Measurements from ENCODE around the gene NEURL1.

Gene NEURL1

DNA sequence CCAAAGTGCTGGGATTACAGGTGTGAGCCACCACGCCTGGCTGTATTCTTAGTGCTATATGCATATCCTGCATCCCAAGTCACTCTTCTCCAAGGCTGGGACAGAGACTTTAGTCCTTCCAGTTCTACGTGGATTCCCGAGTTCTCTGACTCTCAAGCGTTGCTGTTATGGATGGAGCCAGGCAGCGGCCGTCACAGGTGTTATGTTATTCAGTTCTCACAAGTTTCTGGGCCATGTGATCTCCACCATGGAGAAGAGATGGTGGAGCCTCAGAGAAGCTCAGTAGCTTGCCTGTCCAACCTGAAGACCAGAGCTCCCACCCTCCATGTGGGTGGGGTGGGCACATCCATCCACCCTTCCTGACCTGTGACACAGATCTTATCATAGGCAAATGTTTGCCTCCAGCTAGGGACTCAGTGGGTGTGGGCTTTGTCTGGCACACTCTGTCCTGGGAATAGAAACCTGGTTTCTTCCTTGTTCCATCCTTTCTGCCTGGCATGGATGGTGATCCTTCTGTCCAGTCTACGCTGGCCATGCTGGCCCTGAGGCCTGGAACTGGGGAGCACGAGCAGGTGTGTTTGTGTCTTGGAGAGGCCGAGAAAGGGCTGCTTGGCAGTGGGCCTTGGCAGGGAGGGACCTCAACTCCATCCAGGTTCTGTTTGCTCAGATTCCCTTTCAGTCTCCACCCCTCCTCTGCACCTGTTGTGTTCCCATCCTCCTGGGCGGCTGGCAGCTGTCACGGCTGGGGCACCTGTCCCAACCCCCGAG, 55.3 kb downstream of the NEURL1 start:
- DNase-seq = no peak

DNA sequence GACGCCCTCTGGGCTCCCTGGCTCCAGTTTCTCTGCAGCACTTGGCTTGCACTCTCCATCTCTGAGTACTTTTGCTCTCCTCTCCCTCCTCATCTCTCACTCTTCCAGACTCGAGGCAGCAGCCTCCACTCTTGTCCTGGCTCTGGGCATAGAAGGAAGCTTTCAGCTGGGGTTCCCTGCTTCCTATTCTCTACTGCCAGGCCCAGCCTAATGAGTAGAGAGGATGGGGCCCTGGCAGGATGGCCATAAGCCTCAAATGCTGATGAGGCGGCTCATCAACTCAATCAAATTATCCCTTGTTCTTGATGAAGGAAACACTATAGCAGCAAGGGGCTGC, 55.8 kb downstream of the NEURL1 start:
- no peak for DNase-seq

DNA sequence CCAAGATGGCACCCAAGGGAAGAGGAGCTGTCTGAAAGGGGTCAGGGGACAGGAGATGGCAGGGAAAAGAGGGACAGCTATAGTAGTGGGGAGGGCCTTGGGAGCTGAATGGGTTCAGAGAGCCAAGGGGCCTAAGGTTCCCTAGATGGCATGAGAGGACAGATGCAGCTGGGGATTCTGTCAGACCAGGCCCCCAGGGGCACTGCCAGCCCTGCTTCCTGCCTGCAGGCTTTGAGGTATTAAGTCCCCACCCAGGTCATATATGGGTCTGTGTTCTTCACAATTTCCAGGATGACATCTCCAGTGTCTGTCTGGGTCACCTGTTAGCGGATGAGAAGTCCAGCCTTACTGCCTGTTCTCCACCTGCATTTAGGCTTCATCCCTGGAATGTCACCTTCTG, 56.7 kb downstream of the NEURL1 start:
- no peak for DNase-seq

DNA sequence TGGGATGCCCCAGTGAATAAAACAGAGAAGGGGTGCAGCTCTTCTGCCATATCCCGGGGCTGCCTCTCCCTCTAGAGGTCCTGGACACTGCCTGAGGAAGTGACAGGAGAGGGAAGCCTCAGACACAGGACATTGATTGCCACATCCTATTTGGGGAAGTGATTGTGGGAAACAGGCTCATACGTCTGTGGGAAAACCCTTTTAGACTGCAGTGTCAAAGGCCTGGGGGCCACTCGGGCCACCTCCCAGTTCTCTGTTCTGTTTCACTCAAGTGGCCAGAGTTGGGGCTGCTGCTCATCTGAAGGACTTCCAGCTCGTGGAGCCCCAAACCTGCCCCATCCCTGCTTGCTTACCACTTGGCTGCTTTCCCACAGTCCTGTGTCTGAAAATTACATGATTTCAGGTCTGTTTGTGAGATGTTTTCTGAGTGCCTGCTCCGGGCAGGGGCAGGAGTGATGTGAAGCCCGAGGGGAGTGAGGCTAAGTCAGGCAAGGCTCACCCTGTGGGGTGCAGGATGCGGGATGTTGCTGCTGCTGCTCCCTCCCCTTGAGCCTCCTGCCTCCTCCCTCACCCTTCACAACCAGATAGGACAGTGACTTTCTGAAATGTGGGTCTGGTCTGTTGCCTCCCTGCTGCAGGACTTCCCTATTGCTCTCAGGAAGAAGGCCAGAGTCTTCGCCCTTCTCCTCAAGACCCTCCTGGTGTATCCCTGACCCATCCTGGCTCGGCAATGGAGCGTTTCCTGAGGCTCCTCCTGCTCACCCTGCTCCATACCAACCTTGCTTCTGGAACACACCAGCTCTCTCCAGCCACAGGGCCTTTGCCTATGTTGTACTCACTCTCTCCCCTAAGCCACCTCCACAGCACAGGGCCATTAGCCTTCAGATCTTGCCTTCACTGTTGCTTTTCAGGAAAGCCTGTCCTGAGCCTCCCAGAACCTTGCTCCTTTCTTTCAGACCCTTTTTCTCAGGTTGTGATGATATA, 58.4 kb downstream of the NEURL1 start:
- no peak for DNase-seq

DNA sequence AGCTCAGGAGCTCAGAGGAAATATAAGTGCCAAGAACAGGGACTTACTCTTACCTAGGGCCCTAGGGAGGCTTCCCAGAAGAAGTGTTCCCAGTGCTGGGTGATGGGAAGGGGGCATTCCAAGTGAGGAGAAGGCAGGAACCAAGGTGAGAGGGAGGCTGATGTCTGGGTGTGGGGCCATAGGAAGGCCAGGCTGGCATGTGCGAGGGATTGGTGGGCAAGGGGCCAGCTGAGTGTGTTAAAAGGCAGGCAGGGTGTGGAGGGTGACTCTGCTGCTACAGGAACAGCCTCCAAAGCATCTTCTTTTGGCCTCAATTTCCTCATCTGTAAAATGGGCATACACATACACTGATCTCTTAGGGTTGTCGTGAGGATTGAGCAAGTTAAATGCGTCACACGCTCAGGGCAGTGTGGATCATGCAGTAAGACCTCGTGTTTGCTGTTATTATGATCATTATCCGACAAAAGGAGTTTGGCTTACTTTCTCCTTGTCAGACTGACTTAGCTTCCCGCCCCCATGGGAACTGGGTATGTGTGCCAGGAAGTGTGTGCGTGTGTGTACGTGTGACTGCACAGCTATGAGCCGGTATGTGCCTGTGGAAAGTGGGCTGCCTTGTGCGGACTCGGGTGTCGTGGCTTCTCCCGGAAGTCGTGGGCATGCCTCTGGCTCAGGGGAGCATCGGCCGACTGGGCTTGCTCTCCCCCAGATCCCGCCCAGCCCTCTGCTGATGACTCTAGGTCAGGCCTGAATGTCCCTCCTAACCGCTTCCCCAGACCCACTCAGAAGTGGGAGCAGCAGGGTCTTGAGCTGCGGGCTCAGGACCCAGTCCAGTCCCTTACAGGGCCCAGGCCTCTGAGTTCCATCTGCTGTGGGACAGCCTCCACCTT, 59.6 kb downstream of the NEURL1 start:
- DNase-seq = no peak

DNA sequence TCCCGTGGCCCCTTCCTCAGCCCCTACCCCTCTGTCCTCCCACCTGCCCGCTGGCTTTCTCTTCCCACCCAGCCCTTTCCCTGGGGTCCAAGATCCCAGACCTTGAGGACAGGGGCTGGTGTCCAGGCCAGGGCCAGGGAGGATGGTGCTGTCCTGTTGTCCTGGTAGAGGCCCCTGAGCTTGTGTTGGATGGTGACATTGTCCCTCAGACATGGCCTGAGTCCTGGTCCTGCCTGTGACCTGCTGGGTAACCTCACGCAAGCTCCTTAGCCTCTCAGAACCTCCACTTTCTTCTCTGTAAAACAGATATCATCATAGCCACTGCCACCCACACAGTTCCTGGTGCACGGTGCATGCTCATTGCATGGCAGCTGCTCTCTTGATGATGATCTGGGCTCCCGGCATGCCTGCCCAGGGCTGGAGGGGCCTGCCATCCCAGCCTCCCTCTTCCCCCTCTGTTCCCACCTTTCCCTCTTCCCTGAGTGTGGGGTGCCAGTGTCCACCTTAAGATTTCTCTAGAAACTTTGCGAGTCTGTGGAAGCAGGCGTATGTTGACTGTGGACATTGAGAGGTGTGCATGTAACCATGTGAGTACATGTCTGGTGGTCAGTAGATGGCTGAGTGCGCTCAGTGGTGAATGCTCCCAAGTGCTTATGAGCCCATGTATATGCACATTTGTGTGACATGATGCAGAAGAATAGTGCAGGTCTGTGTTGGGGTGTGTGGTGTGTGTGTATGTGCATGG, 60.4 kb downstream of the NEURL1 start:
- peak; percentile 33 to 49 for DNase-seq

DNA sequence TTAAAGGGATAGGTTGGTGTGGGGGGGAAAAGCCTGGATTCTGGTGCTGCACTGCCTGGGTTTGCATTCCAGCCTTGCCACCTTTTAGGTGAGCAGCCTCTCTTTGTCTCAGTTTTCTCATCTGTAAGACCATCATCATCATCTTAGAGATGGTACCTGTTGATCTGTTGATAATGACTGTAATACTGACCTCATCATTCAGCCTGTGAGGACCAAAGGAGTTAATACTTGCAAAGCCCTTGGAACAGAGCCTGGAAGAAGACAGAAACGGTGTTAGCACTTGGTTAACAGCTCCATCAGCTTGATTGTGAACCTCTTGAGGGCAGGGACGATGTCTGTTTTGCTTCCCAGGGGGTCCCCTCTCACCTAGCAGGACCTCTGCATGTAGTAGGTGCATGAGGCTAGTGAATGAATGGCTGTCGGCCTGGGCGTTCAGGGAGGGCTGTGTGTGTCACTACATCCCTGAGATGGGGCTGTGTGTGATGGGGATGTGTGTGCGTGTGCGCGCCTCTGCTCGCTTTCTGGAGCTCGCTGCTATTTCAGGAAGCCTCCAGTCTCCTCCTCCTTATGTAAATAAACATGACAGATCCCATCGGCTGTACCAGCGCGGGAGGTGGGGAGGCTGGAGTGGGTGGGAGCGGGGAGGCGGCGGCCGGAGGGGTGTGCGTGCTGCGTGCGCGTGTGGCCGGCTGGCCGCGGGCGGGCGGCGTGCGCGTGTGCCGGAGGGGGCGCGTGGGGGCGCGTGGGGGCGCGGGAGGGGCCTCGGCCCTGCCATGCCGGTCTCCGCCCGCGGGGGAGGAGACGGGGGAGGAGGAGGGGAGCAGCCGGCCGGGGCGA, 61.2 kb downstream of the NEURL1 start:
- no peak for DNase-seq

DNA sequence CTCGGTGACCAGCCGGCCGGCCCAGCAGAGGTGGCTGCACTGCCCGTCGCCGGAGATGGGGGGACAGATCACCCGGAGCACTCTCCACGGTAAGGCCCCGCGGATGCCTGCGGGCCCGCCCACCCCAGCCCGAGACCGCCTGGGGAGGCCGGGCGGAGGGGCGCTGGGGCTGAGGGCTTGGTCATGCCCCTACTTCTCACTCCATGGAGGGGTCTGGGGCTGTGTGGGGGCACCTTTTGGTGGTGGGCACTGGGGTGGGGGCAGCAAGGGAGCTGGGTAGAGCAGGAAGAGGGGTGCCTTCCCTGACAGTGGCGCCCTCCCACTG, 61.8 kb downstream of the NEURL1 start:
- no peak for DNase-seq

DNA sequence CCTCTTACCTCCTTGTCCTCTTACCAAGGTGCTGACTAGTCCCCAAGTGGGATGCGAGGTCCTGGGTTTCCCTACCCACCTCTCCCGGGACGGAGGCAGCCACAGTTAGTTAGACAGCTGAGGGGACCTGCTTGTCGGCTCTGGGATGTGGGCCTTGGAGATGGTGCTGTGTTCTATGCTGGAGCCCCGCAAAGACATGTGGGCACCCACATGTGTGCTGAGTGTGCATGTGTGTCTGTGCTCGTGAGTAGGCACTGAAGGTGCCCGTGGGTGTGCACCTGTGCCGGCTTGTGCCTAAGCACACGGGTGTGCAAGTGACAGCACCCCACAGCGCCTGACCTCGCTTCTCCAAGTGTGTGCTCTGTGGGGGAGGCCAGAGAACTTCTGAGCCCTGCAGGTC, 62.2 kb downstream of the NEURL1 start:
- no peak for DNase-seq

DNA sequence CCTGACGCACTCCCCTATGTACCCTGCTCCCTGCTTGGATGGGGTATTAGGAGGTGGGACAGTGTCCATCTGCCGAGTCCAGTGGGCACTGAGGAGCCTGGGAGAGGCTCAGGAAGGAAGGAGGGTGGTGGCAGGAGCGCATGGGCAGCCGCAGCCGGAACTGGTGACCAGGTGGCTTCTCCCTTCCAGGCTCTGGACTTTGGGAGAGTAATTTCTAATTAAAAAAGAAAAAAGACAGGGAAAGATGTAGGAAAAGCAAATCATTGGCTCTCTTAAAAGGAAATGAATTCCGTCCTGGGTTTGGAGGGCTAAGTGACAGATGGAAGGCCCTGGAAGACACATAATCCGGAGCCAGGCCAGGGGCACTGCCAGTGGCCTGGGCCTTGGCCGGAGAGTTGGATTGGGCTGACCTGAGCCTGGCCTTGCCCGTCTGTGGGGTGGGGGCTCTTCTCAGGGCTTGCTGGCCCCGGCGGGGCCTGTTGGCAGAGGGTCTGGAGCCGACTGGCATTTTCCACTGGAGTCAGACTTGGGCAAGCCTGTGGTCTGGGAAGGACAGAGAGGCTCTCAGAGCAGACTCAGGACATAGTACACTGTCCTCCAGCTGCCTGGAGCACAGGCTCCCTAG, 63.0 kb downstream of the NEURL1 start:
- no peak for DNase-seq

DNA sequence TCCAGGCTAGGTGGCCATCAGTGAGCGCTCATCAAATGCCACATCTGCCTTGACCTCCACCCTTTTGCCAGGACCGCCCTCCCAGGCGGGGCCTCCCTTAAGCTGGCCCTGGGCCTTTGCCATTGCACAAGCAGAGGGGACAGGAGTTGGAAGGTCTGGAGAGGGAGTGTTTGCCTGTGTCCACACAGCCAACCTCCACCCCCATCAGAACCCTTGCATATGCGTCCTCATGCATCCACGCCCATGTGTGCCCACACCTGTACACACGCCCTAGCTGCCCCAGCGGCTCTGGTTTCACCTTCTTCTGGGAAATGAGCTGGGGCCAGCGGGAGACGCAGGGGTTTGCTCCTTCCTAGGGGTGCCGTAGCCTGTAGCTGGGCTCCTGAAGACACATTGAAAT, 64.0 kb downstream of the NEURL1 start:
- DNase-seq = no peak

DNA sequence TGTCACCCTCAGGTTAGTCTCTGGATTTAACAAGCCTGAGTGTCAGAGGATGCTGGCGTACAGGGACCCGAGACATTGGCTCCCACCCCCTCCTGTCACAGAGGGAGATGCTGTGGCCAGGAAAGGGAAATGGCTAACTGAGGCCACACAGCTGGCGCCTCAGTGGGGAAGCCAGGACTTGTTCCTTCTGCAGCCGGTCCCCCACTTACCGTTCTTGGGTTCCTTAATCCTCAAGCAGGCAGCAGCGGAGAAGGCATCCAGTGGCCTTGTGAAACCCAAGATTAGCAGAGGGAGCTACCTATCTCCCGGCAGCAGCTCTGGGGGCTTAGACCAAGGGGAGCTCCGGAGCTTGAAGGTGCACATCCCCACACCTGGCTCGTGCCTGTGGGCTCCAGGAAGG, 65.4 kb downstream of the NEURL1 start:
- DNase-seq = no peak

DNA sequence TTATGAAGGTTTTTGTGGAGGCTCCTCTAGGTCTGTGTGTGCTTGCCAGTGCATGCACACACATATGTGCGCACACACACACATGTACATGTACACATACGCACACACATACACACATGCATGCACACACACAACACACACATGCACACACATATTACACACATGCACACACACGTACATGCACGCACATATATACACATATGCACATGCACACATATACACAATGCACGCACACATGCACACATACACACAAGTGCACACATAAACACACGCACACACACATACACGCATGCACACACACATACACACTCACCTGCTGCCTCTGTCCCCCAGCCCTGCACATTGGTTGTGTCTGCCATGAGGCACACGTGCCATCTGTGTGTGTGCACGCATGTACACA, 66.3 kb downstream of the NEURL1 start:
- DNase-seq = no peak

DNA sequence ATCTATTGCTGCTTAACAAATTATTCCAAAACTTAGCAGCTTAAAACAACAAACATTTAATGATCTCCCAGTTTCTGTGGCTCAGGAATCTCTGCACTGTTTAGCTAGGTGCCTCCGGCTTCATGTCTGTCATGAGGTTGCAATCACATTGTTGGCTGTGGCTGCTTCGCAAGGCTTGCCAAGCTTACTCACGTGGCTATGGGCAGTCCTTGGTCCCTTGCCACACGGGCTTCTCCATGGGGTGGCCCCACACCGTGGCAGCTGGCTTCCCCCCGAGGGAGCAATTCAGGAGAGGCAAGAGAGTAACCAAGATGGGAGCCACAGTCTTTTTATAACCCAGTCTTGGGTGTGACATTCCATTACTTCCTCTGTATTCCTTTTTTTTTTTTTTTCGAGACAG, 67.4 kb downstream of the NEURL1 start:
- DNase-seq = no peak

DNA sequence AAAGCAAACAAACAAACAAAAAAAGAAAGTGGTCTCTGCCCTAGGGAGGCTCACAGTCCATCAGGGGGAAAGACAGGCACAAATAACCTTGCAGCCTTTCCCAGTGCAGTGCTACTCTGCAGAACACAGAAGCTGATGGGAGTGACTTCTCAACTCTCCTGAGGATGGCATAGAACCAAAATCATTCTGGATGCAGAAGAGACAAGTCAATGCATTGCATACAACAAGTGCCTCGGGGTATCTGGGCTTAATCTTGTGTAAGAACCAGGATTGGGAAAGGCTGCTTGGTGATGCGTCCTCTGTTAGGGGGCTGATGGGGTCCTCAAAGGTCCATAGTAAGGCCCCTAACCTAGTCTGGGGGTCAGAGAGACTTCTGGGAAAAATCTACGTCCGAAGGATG, 68.9 kb downstream of the NEURL1 start:
- no peak for DNase-seq

DNA sequence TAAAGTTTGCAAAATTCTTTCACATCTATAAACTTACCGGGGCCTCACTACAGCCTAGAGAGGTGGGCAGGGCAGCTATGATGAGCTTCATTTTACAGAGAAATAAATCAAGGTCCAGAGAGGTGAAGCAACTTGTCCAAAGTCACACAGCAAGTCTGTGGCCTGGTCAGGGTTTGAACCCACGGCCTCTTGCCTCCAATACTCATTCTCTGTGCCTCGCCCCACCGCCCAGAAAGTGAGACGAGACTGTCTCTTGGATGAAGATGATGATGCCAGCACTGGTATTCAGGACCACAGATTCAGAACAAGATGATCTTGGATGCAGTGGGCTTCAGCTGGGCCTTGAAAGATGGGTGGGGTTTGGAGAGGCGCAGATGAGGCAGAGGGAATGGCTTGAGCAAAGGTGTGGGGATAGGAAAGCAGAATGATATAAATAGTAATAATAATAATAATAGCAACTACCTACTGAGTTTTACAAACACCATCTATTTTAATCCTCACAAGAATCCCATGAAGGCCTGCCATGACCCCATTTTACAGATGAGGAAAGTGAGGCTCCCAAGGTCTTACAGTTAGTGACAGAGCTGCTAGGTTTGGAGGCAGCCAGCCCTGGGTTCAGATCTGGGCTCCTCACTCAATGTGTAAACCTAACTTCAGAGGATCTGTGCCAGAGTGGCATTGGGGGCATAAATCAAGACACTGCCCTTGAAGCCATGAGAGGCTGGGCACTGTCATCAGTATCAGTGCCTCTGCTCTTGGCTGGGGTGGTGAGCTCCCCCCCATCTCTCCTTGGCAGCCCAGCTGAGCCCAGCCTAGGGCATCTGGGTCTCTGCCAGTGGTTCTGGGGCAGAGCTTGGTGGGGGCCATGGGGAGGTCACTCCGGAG, 70.0 kb downstream of the NEURL1 start:
- DNase-seq = no peak

DNA sequence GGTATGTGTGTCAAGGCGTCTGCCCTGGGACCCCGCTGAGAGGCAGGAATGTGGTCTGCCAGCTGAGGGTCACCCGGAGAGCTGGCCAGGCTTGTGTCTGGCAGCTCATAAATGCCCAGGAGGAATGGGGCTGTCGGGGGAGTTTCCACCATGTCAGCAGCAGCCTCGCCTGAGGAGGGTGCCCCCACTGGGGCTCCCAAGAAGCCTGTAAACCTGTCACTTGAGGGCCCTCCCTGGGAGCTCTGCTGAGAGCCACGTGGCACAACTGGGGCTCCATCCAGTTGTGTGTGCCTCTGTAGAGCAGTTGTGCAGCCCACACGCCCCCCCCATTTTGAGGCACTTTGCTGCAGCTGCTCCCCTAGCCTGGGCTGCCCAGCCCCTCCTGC, 70.6 kb downstream of the NEURL1 start:
- no peak for DNase-seq

DNA sequence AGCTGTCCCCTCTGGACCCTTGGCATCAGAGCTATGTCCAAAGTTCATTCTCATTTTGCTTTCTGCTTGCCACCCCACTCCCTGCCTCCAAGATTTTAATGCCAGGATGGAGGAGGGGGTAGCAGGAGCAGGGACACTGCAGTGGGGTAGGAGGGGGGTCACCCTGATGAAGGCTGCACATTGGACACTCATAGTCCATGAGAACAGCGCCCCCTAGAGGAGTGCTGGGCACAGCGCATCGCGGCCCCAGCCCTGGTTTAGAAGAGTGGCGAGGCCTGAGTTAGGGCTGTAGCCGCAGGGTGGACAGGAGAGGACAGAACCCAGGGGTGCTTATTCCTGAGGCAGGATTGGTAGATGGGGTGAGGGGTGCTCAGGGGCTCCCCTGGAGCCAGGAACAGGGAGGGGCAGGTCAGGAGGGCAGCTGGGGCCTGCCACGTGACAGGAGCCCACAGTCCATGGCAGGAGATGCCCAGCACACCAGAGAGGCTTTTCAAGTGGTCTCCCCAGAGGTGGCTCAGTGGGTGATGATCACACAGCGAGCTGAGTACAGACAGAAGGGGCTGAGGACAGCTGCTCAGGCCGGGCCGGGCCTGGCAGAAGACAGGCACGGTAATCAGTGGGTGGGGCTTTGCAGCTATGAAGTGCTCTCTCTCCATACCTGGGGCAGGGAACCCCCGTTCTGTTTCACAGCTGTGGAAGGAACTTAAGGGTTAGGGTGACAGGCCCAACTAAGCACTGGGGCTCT, 71.4 kb downstream of the NEURL1 start:
- DNase-seq = peak; percentile 63 to 68

DNA sequence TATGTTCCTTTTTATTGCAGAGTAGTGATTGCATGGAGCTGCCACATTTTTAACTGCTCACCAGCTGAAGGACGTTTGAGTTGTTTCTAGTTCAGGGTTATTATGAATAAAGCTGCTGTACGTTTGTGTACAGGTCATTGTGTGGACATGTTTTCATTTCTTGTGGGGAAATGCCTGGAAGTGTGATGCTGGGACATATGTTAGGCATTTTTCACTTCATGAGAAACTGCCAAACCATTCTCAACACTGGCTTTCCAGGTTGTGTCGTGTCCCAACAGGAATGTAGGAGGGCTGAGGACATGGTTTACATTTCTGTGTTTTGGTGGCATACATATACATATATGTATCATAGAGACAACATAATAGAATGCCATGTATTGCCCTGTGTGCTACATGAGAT, 73.0 kb downstream of the NEURL1 start:
- DNase-seq = no peak
